ENCODE results near the gene UCHL5.

GRCh38 chr1:192974701-192975100, 84.5 kb downstream of the UCHL5 start:
- TF ChIP-seq YY1 (IDR thresholded peaks at IDR 0.05; ENCODE audit: insufficient read depth, insufficient read length) (no peak), ZNF274 (IDR thresholded peaks at IDR 0.05; ENCODE audit: low read depth, low read length) (no peak)
